Measurements from ENCODE around the gene STK25. TPM values are rescaled to one million over a fixed set of nuclear protein-coding genes. Genes with fewer than 3 reads are reported as not detected.

STK25 gene
- total RNA-seq, 1 experiment from 2014 or later: 171 TPM

GRCh38 chr2:241539616-241540374 lies 31.4 kb upstream of the STK25 start:
- Histone ChIP-seq H3K27me3 (replicated peaks; ENCODE audit: insufficient read depth, low read depth, low read length, poor library complexity) (no peaks in the 10 kb centered on the region), H3K4me3 (ENCODE audit: low read depth, low read length, poor library complexity, severe bottlenecking) (no peak overlapping the region), H3K27ac (ENCODE audit: low read depth, low read length, poor library complexity, severe bottlenecking) (no peak overlapping the region), H3K36me3 (ENCODE audit: insufficient read depth, low read length, poor library complexity, severe bottlenecking) (no peaks in the 10 kb centered on the region), H3K4me1 (ENCODE audit: insufficient read depth, low read length, poor library complexity, severe bottlenecking) (peaks cover 16% of the 10 kb centered on the region), H3K9me3 (ENCODE audit: low read depth, low read length, poor library complexity, severe bottlenecking) (no peaks in the 10 kb centered on the region)
- TF ChIP-seq CTCF (conservative IDR thresholded peaks at IDR 0.05; ENCODE audit: low read depth, low read length) (no peak), EZH2 (IDR thresholded peaks at IDR 0.05; ENCODE audit: borderline replicate concordance, low read depth, low read length, poor library complexity, severe bottlenecking) (no peak)
- POLR2A ChIA-PET (ENCODE audit: low non-redundant PET): no interaction called here
- BruUV-seq (replicated peaks): no TSS peak
- intact Hi-C loops (cut with micrococcal nuclease; ENCODE audit: unreplicated experiment): loop anchor here (2.0 kb wide), 1 partner anchor 63 kb away; no protein-coding TSS in a partner anchor
- DNase-seq (ENCODE audit: low spot score): no peak
- CTCF ChIA-PET: no interaction called here

DNA sequence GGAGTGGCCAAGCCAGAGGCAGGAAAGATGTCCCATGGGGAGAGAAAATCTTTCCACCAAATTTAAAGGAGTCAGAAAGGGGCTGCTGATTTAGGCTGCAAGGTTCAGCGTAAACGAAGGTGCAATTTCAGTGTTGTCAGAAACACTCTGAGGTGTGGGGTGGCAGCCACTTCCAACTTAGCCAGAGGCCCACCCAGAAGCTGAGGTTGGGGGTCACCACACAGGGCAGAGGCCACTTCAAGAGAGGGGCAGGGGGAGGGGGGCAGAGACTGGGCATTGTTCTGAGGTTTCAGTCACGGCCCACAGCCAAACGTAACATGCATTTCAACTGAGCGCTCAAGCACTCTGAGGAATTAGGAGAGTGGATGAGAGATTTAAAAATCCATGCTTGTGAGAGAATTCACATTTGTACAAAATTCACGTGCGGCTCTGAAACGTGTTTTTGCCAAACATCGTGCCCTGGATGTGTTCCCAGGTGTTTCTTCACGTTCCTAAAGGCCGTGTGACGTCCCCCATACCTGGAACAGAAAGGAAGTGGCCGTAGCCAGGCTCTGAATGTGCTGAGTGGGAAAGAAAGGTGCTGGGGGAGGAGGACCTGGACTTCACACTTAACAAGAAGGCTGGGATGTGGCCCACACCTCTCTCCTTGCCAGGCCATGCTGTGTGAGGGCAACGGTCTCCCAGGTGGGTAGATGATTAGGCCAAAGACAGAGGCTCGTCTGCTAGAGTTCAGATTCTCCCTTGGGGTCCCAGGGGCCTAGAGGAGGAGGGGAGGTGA lies 30.6 kb upstream of the STK25 start:
- Histone ChIP-seq H3K4me1 (ENCODE audit: insufficient read depth, low read length, poor library complexity, severe bottlenecking) (peaks cover 13% of the 10 kb centered on the region), H3K9me3 (ENCODE audit: low read depth, low read length, poor library complexity, severe bottlenecking) (no peaks in the 10 kb centered on the region), H3K27me3 (replicated peaks; ENCODE audit: insufficient read depth, low read depth, low read length, poor library complexity) (no peaks in the 10 kb centered on the region), H3K36me3 (ENCODE audit: insufficient read depth, low read length, poor library complexity, severe bottlenecking) (no peaks in the 10 kb centered on the region), H3K4me3 (ENCODE audit: low read depth, low read length, poor library complexity, severe bottlenecking) (no peak overlapping the region), H3K27ac (ENCODE audit: low read depth, low read length, poor library complexity, severe bottlenecking) (no peak overlapping the region)
- CTCF ChIA-PET: no interaction called here
- POLR2A ChIA-PET (ENCODE audit: low non-redundant PET): no interaction called here
- intact Hi-C loops (cut with micrococcal nuclease; ENCODE audit: unreplicated experiment): loop anchor here (2.0 kb wide), 1 partner anchor 62 kb away; no protein-coding TSS in a partner anchor
- no peak for TF ChIP-seq EZH2 (IDR thresholded peaks at IDR 0.05; ENCODE audit: borderline replicate concordance, low read depth, low read length, poor library complexity, severe bottlenecking)
- TF ChIP-seq CTCF (conservative IDR thresholded peaks at IDR 0.05; ENCODE audit: low read depth, low read length): no peak
- no TSS peak for BruUV-seq (replicated peaks)
- no peak for DNase-seq (ENCODE audit: low spot score)

GRCh38 chr2:241535871-241536655 lies 27.7 kb upstream of the STK25 start:
- no TSS peak for BruUV-seq (replicated peaks)
- ChIA-PET CTCF (no interaction called here), POLR2A (ENCODE audit: low non-redundant PET) (no interaction called here)
- H3K27me3 ChIP-seq (replicated peaks; ENCODE audit: insufficient read depth, low read depth, low read length, poor library complexity): no peaks in the 10 kb centered on the region
- H3K4me1 ChIP-seq (ENCODE audit: insufficient read depth, low read length, poor library complexity, severe bottlenecking): peaks cover 6% of the 10 kb centered on the region
- intact Hi-C loops (cut with micrococcal nuclease; ENCODE audit: unreplicated experiment): no loop called here
- no peak overlapping the region for H3K4me3 ChIP-seq (ENCODE audit: low read depth, low read length, poor library complexity, severe bottlenecking)
- H3K9me3 ChIP-seq (ENCODE audit: low read depth, low read length, poor library complexity, severe bottlenecking): no peaks in the 10 kb centered on the region
- no peak overlapping the region for H3K27ac ChIP-seq (ENCODE audit: low read depth, low read length, poor library complexity, severe bottlenecking)
- no peak for DNase-seq (ENCODE audit: low spot score)
- TF ChIP-seq CTCF (conservative IDR thresholded peaks at IDR 0.05; ENCODE audit: low read depth, low read length): no peak
- TF ChIP-seq EZH2 (IDR thresholded peaks at IDR 0.05; ENCODE audit: borderline replicate concordance, low read depth, low read length, poor library complexity, severe bottlenecking): no peak
- H3K36me3 ChIP-seq (ENCODE audit: insufficient read depth, low read length, poor library complexity, severe bottlenecking): no peaks in the 10 kb centered on the region

Data from A673 (cell line).